NB4 (cell line): Measurements from ENCODE around the gene PAPSS2.

Experiments
- DNase-seq: peaks from one replicate; pipeline ENCODE4 v3.0.0; 2010; ENCODE audit warnings: low read depth
- H3K4me3 ChIP-seq: one replicate; pipeline ENCODE4 v1.5.1; 2011; ENCODE audit warnings: mild to moderate bottlenecking, low read depth, low read length, moderate library complexity
- CTCF ChIP-seq: IDR thresholded peaks from one replicate; pipeline ENCODE4 v1.5.1; 2012; ENCODE audit warnings: low read depth, low read length
- MYC ChIP-seq: IDR thresholded peaks from 2 replicates; pipeline ENCODE4 v1.6.1; 2011; ENCODE audit warnings: low read depth, low read length
- POLR2A ChIP-seq: IDR thresholded peaks from 2 replicates; pipeline ENCODE4 v1.6.1; 2011; ENCODE audit warnings: mild to moderate bottlenecking; ENCODE audit not compliant: insufficient read length; ENCODE audit errors: extremely low read depth
- TF ChIP-seq, protein P1 (sequence below): IDR thresholded peaks from 2 replicates; pipeline ENCODE4 v1.6.1; 2011; ENCODE audit warnings: low read depth, low read length

PAPSS2 gene

DNA sequence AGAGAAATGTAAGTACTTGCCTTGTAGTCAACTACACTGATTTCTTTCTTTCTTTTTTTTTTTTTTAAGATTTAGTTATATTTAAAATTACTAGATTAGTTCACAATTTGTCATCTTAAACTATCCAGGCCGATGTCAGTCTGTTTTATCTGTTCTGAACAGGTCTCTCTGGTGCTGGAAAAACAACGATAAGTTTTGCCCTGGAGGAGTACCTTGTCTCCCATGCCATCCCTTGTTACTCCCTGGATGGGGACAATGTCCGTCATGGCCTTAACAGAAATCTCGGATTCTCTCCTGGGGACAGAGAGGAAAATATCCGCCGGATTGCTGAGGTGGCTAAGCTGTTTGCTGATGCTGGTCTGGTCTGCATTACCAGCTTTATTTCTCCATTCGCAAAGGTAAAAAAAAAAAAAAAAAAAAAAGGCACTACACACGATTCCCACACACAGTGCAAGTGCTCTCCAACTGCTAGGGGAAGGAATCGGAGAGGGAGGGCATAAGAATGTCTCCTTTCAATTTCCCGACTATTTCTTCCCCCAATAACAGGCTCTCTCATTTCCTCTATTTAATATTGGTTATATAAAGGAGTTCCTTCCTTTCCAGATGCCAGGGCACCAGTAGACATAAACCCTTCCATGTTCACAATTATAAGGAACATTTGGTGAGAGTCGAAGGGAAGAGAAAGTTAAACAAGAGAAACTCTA is 53.4 kb downstream of the PAPSS2 start:
- DNase-seq = no peak
- no peak overlapping the region for H3K4me3 ChIP-seq

GRCh38 chr10:87713707-87714106 is 54.0 kb downstream of the PAPSS2 start:
- DNase-seq = no peak
- H3K4me3 ChIP-seq = no peak overlapping the region
- TF ChIP-seq POLR2A = no peak
- no peak for TF ChIP-seq CTCF
- TF ChIP-seq MYC = no peak
- TF ChIP-seq, protein P1, sequence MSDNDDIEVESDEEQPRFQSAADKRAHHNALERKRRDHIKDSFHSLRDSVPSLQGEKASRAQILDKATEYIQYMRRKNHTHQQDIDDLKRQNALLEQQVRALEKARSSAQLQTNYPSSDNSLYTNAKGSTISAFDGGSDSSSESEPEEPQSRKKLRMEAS = no peak

More for the DNA sequence above, 53.4 kb downstream of the PAPSS2 start:
- no peak for TF ChIP-seq CTCF
- TF ChIP-seq, protein P1 = no peak
- TF ChIP-seq MYC = no peak
- no peak for TF ChIP-seq POLR2A

DNA sequence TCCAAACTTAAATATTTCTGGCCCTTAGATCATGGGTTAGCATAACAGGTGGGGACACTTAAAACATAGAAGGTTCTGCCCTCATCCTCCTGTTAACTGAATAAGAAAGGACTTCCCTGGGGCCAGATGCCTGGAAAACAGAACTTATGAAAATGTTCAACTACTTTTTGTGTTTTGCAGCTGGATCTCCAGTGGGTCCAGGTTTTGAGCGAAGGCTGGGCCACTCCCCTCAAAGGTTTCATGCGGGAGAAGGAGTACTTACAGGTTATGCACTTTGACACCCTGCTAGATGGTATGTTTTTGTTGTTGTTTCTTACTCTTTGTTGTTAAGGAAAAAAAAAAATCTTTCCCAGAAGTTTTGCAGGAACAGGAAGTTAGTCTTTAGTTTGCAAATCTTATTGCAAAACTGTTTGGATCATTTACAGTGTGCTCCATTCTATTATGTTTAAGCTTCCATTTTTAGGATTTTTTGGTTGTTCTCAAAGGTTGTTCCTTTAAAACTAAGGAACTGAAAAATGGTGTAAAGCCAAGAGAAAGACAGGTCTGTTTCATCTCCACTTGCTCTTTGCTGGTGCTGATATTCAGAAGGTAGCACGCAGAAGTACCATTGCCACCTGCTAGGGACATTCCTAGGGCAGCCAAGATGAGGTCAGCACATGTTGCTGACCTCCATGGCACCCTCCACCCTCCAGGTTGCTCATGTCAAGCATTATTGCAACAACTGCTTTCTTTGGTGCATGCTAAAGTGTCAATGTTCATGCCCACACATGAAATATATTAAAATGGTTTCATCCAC is 56.1 kb downstream of the PAPSS2 start:
- no peak for DNase-seq
- TF ChIP-seq CTCF = no peak
- TF ChIP-seq, protein P1 = no peak
- no peak for TF ChIP-seq MYC
- no peak for TF ChIP-seq POLR2A
- no peak overlapping the region for H3K4me3 ChIP-seq

- no peak overlapping the region for H3K4me3 ChIP-seq
- DNase-seq = no peak
- TF ChIP-seq MYC (no peak), POLR2A (no peak), CTCF (no peak)
- TF ChIP-seq, protein P1 = no peak
Measured at GRCh38 chr10:87716348-87716670, 56.6 kb downstream of the PAPSS2 start.

GRCh38 chr10:87720665-87721064 is 61.0 kb downstream of the PAPSS2 start:
- H3K4me3 ChIP-seq = no peak overlapping the region
- no peak for DNase-seq
- TF ChIP-seq CTCF (no peak), POLR2A (no peak), MYC (no peak)
- TF ChIP-seq, protein P1 = no peak
